Transverse colon (tissue), 3 donors: ENCODE data around the gene SLC24A3.

Experiments used
- CTCF ChIP-seq, 5 experiments: fragments of 200-600 bp in 3 of 5; fragments of 450-650 bp in 2 of 5; sonication (generic) in 3 of 5; IDR thresholded peaks; 1 replicate in 2 of 5; 2 replicates in 3 of 5; pipeline ENCODE4 v1.5.1; 2016 to 2017; ENCODE audit warnings: antibody characterized with exemption in 5 of 5, inconsistent platforms in 3 of 5, mild to moderate bottlenecking in 2 of 5, moderate library complexity in 1 of 5
- POLR2A ChIP-seq: fragments of 450-650 bp; IDR thresholded peaks from one replicate; pipeline ENCODE4 v1.6.1; 2016; ENCODE audit warnings: antibody characterized with exemption, mild to moderate bottlenecking, moderate library complexity

GRCh38 chr20:19430641-19431315 is 218.3 kb downstream of the SLC24A3 start:
- no peak for TF ChIP-seq CTCF (IDR thresholded peaks at IDR 0.05)
- TF ChIP-seq POLR2A, result no peak
